ENCODE measurements around the gene CD58. TPM values are rescaled to one million over a fixed set of nuclear protein-coding genes. Genes with fewer than 3 reads are reported as not detected.

The CD58 gene
- total RNA-seq, 2 experiments from 2014 or later: 12.4 to 16.0 TPM

- intact Hi-C loops (cut with DNase I, micrococcal nuclease): no loop called here
- Mint-ChIP-seq H3K36me3 (ENCODE audit: low read depth) (no peaks in the 10 kb centered on the region), H3K4me3 (no peak overlapping the region), H3K27me3 (no peaks in the 10 kb centered on the region), H3K9me3 (ENCODE audit: low read depth) (no peaks in the 10 kb centered on the region), H3K27ac (no peak overlapping the region), H3K4me1 (peaks cover 5% of the 10 kb centered on the region)
- ChIA-PET CTCF (interaction anchor here (0.7 to 9.8 kb wide), 5 partner anchors 10 to 350 kb away, joined by 3 to 178 read pairs (median 8); no protein-coding TSS in a partner anchor), POLR2A (no interaction called here)
- ATAC-seq (no peak), DNase-seq (no peak)
Measured at GRCh38 chr1:116489231-116489697, 81.6 kb downstream of the CD58 start.

- POLR2A ChIA-PET: no interaction called here
- no peak for ATAC-seq
- H3K4me3 Mint-ChIP-seq: no peak overlapping the region
- H3K36me3 Mint-ChIP-seq (ENCODE audit: low read depth): no peaks in the 10 kb centered on the region
- H3K9me3 Mint-ChIP-seq (ENCODE audit: low read depth): no peaks in the 10 kb centered on the region
- DNase-seq: no peak
- no peaks in the 10 kb centered on the region for H3K27me3 Mint-ChIP-seq
- CTCF ChIA-PET: interaction anchor here (2.3 to 9.8 kb wide), 4 partner anchors 11 to 347 kb away, joined by 4 to 178 read pairs (median 106); no protein-coding TSS in a partner anchor
- intact Hi-C loops (cut with DNase I, micrococcal nuclease): no loop called here
- H3K4me1 Mint-ChIP-seq: peaks cover 5% of the 10 kb centered on the region
- H3K27ac Mint-ChIP-seq: no peak overlapping the region
Measured at GRCh38 chr1:116488071-116488470, 82.8 kb downstream of the CD58 start.

- H3K36me3 Mint-ChIP-seq (ENCODE audit: low read depth): no peaks in the 10 kb centered on the region
- ATAC-seq (no peak), DNase-seq (no peak)
- H3K4me3 Mint-ChIP-seq: no peak overlapping the region
- intact Hi-C loops (cut with DNase I, micrococcal nuclease): no loop called here
- no peak overlapping the region for H3K27ac Mint-ChIP-seq
- ChIA-PET POLR2A (no interaction called here), CTCF (interaction anchor here (0.7 to 9.8 kb wide), 5 partner anchors 12 to 346 kb away, joined by 3 to 178 read pairs (median 60); no protein-coding TSS in a partner anchor)
- H3K27me3 Mint-ChIP-seq: no peaks in the 10 kb centered on the region
- H3K4me1 Mint-ChIP-seq: peaks cover 5% of the 10 kb centered on the region
- H3K9me3 Mint-ChIP-seq (ENCODE audit: low read depth): no peaks in the 10 kb centered on the region
Measured at GRCh38 chr1:116487583-116487982, 83.2 kb downstream of the CD58 start.

DNA sequence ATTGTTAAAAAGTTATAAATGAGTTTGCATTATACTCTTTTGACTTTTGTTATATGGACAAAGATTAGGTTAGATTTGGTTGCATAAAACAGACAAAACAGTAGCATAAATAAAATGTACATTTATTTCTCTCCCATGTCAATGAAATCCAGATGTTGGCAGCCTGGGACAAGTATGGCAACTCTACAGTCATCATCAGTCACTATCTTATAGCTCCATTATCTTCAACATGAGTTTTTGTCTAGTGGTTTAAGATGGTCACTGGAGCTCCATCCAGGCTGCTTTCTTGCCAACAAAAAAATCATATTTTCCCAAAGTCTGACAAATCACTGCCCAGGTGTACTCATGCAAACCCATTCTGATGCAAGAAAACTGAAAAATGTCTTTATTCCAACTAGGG lies 83.8 kb downstream of the CD58 start:
- no peak for DNase-seq
- intact Hi-C loops (cut with DNase I, micrococcal nuclease): no loop called here
- no peak overlapping the region for H3K27ac Mint-ChIP-seq
- ChIA-PET CTCF (interaction anchor here (0.7 to 9.8 kb wide), 7 partner anchors 12 to 346 kb away, joined by 3 to 178 read pairs (median 13); no protein-coding TSS in a partner anchor), POLR2A (no interaction called here)
- no peaks in the 10 kb centered on the region for H3K36me3 Mint-ChIP-seq (ENCODE audit: low read depth)
- H3K4me1 Mint-ChIP-seq: peaks cover 5% of the 10 kb centered on the region
- ATAC-seq: no peak
- H3K9me3 Mint-ChIP-seq (ENCODE audit: low read depth): no peaks in the 10 kb centered on the region
- H3K4me3 Mint-ChIP-seq: no peak overlapping the region
- H3K27me3 Mint-ChIP-seq: no peaks in the 10 kb centered on the region

GRCh38 chr1:116486424-116486823 lies 84.4 kb downstream of the CD58 start:
- peaks cover 5% of the 10 kb centered on the region for H3K4me1 Mint-ChIP-seq
- intact Hi-C loops (cut with DNase I, micrococcal nuclease): no loop called here
- H3K9me3 Mint-ChIP-seq (ENCODE audit: low read depth): no peaks in the 10 kb centered on the region
- H3K27me3 Mint-ChIP-seq: no peaks in the 10 kb centered on the region
- no peak overlapping the region for H3K4me3 Mint-ChIP-seq
- ATAC-seq (no peak), DNase-seq (no peak)
- H3K27ac Mint-ChIP-seq: no peak overlapping the region
- POLR2A ChIA-PET: no interaction called here
- CTCF ChIA-PET: interaction anchor here (0.7 to 9.8 kb wide), 35 partner anchors 9 to 364 kb away, joined by 3 to 178 read pairs (median 6); no protein-coding TSS in a partner anchor
- H3K36me3 Mint-ChIP-seq (ENCODE audit: low read depth): no peaks in the 10 kb centered on the region

DNA sequence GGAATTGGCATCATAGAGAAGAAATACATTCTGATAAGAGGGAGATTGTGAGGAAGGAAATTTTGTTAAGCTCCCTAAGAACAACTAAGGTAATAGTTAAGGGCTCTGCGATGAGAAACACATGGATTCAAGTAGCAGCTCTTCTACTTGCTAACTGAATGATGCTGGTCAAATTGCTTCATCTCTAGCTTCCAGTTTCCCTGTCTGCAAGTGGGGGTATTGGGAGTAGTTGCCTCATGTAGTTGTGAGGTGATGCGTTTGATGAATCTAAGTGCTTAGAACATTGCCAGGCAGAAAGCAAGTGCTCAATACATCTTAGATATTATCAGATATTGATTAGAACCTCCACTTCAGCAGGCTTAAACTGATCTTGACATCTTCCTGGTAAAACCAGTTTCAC lies 84.8 kb downstream of the CD58 start:
- H3K36me3 Mint-ChIP-seq (ENCODE audit: low read depth): no peaks in the 10 kb centered on the region
- H3K4me3 Mint-ChIP-seq: no peak overlapping the region
- H3K27ac Mint-ChIP-seq: no peak overlapping the region
- intact Hi-C loops (cut with DNase I, micrococcal nuclease): loop anchor here (1.0 kb wide), 5 partner anchors 126 to 347 kb away; no protein-coding TSS in a partner anchor
- DNase-seq (no peak), ATAC-seq (no peak)
- ChIA-PET CTCF (interaction anchor here (0.7 to 9.8 kb wide), 49 partner anchors 8 to 364 kb away, joined by 3 to 178 read pairs (median 5); no protein-coding TSS in a partner anchor), POLR2A (no interaction called here)
- peaks cover 5% of the 10 kb centered on the region for H3K4me1 Mint-ChIP-seq
- H3K27me3 Mint-ChIP-seq: no peaks in the 10 kb centered on the region
- H3K9me3 Mint-ChIP-seq (ENCODE audit: low read depth): no peaks in the 10 kb centered on the region

DNA sequence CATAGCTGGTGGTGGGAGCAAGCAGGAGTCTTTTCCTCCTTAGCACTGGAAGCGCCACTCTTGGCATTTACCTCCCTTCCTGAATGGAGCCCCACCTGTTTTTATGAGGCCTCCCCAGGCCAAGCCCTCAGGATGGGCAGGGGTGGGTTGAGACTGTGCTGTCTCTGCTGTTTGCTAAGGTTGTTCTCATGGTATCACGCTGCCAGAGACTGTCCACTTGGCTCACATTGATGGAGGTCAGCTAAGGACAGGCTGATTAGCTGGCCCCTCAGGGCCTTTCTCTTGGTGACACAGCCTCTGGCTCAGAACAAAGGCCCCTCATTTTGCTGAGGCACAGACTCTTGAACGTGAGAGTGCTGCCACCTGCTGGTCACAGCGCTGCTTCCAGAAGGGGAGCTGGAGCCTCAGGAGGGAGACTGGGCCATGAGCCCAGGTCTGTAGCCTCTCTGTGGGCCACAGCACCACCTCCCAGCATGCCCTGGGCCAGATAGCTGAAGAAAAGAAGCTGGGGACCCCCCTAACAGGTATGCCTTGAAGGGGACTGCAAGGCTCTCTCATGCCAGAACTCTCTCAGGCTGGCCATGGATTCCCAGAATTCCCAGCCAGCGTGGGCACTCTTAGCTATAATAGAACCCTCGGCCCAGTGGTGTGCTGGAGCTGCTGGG lies 85.6 kb downstream of the CD58 start:
- no peak overlapping the region for H3K4me3 Mint-ChIP-seq
- DNase-seq (peak; percentile 94), ATAC-seq (peak; percentile 93)
- no peaks in the 10 kb centered on the region for H3K36me3 Mint-ChIP-seq (ENCODE audit: low read depth)
- intact Hi-C loops (cut with DNase I, micrococcal nuclease): loop anchor here (1.0 kb wide), 5 partner anchors 125 to 346 kb away; no protein-coding TSS in a partner anchor
- H3K9me3 Mint-ChIP-seq (ENCODE audit: low read depth): no peaks in the 10 kb centered on the region
- peaks cover 5% of the 10 kb centered on the region for H3K4me1 Mint-ChIP-seq
- ChIA-PET CTCF (interaction anchor here (0.6 to 9.8 kb wide), 68 partner anchors 8 to 466 kb away, joined by 3 to 178 read pairs (median 5); no protein-coding TSS in a partner anchor), POLR2A (no interaction called here)
- H3K27me3 Mint-ChIP-seq: no peaks in the 10 kb centered on the region
- no peak overlapping the region for H3K27ac Mint-ChIP-seq

DNA sequence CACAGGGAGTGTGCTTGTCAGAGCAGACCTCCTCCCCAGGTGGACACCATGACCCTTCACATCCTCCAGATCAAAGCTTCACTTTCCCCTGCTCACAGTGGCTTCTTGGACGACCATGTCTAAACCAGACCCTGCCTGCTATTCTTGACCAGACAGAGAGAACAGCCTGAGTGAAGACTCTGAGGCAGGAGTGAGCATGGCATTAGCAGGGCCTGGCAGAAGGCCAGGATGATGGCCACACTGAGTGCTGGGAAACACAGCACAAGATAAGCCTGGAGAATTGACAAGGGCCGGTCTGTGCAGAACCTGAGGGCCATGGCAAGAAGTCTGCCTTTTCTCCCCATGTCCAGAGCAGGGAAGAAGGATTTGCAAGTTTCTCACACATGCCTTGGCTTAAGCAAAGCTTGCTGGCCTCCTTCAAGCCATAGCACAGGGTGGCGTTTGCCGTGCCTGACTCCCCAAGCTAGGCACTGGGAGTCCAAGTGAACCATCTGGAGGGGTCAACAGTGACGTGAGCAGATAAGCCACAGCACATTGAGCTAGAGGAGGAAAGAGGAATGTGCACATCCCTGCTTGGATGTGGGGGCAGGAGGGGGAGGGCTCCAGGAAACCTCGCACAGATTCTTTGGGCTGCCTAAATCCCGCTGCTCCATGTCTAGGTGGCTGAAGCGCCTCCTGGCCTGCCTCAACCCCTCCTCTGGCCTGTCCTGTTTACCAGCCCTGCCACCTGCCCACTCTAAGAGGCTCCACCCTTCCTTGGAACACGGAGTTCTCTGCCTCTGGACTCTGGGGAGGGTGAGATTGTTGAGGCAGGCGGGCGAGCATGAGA lies 87.1 kb downstream of the CD58 start:
- no peak for ATAC-seq
- H3K9me3 Mint-ChIP-seq (ENCODE audit: low read depth): no peaks in the 10 kb centered on the region
- no peak overlapping the region for H3K27ac Mint-ChIP-seq
- no peaks in the 10 kb centered on the region for H3K4me1 Mint-ChIP-seq
- no peak for DNase-seq
- ChIA-PET POLR2A (interaction anchor here (0.7 kb wide), 1 partner anchor 1812 kb away, joined by 5 read pairs; no protein-coding TSS in a partner anchor), CTCF (interaction anchor here (0.6 to 9.8 kb wide), 20 partner anchors 15 to 395 kb away, joined by 3 to 178 read pairs (median 8); no protein-coding TSS in a partner anchor)
- no peaks in the 10 kb centered on the region for H3K36me3 Mint-ChIP-seq (ENCODE audit: low read depth)
- intact Hi-C loops (cut with DNase I, micrococcal nuclease): no loop called here
- no peaks in the 10 kb centered on the region for H3K27me3 Mint-ChIP-seq
- no peak overlapping the region for H3K4me3 Mint-ChIP-seq

- Mint-ChIP-seq H3K27me3 (no peaks in the 10 kb centered on the region), H3K4me3 (no peak overlapping the region), H3K36me3 (ENCODE audit: low read depth) (no peaks in the 10 kb centered on the region), H3K4me1 (no peaks in the 10 kb centered on the region), H3K27ac (no peak overlapping the region), H3K9me3 (ENCODE audit: low read depth) (no peaks in the 10 kb centered on the region)
- ATAC-seq (no peak), DNase-seq (no peak)
- intact Hi-C loops (cut with DNase I, micrococcal nuclease): no loop called here
- ChIA-PET CTCF (interaction anchor here (0.7 to 9.8 kb wide), 8 partner anchors 17 to 1306 kb away, joined by 3 to 178 read pairs (median 3); no protein-coding TSS in a partner anchor), POLR2A (no interaction called here)
Measured at GRCh38 chr1:116482490-116482889, 88.3 kb downstream of the CD58 start.

DNA sequence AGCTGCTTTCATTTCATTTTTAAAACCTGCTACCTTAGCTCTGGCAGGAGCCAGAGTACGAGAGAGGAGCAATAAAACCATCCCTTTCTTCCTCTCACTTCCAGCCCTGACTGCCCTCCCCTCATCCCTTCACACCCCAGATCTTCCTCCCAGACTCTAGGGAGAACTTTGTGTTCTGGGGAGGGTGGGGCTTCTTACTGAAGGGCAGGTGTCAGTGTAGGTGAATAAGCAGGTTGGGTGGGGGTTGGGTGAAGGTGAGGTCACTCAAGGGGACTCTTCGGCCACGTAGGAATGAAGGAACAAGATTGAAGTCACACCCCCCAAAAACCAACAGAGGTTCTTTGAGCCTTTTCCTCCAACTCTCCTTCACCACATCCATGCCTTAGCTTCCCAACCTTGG lies 88.9 kb downstream of the CD58 start:
- H3K4me1 Mint-ChIP-seq: no peaks in the 10 kb centered on the region
- H3K9me3 Mint-ChIP-seq (ENCODE audit: low read depth): no peaks in the 10 kb centered on the region
- DNase-seq (no peak), ATAC-seq (no peak)
- no peaks in the 10 kb centered on the region for H3K36me3 Mint-ChIP-seq (ENCODE audit: low read depth)
- CTCF ChIA-PET: interaction anchor here (0.7 to 9.8 kb wide), 7 partner anchors 17 to 1306 kb away, joined by 3 to 178 read pairs (median 3); no protein-coding TSS in a partner anchor
- POLR2A ChIA-PET: no interaction called here
- intact Hi-C loops (cut with DNase I, micrococcal nuclease): no loop called here
- no peaks in the 10 kb centered on the region for H3K27me3 Mint-ChIP-seq
- no peak overlapping the region for H3K27ac Mint-ChIP-seq
- H3K4me3 Mint-ChIP-seq: no peak overlapping the region

- Mint-ChIP-seq H3K36me3 (ENCODE audit: low read depth) (no peaks in the 10 kb centered on the region), H3K27me3 (no peaks in the 10 kb centered on the region), H3K4me3 (no peak overlapping the region), H3K9me3 (ENCODE audit: low read depth) (no peaks in the 10 kb centered on the region), H3K27ac (no peak overlapping the region), H3K4me1 (no peaks in the 10 kb centered on the region)
- DNase-seq (no peak), ATAC-seq (no peak)
- ChIA-PET POLR2A (no interaction called here), CTCF (interaction anchor here (1.0 kb wide), 1 partner anchor 13 kb away, joined by 3 read pairs; no protein-coding TSS in a partner anchor)
- intact Hi-C loops (cut with DNase I, micrococcal nuclease): no loop called here
Measured at GRCh38 chr1:116478621-116479020, 92.2 kb downstream of the CD58 start.

All from activated CD4-positive, alpha-beta T cell treated with anti-CD3 and anti-CD28 coated beads for 36 hours (primary cell).